Measurements from ENCODE around the gene FKBP7. TPM values are rescaled to one million over a fixed set of nuclear protein-coding genes. Genes with fewer than 3 reads are reported as not detected.
A peak's percentile ranks its signal among the peaks of the same experiment; 100 is the strongest.

The FKBP7 gene
- total and polyA plus RNA-seq, 2 of the 13 experiments (the other 11 are each of a cell fraction or from before 2014, with no cell fraction given), result 12.4 to 14.8 TPM

DNA sequence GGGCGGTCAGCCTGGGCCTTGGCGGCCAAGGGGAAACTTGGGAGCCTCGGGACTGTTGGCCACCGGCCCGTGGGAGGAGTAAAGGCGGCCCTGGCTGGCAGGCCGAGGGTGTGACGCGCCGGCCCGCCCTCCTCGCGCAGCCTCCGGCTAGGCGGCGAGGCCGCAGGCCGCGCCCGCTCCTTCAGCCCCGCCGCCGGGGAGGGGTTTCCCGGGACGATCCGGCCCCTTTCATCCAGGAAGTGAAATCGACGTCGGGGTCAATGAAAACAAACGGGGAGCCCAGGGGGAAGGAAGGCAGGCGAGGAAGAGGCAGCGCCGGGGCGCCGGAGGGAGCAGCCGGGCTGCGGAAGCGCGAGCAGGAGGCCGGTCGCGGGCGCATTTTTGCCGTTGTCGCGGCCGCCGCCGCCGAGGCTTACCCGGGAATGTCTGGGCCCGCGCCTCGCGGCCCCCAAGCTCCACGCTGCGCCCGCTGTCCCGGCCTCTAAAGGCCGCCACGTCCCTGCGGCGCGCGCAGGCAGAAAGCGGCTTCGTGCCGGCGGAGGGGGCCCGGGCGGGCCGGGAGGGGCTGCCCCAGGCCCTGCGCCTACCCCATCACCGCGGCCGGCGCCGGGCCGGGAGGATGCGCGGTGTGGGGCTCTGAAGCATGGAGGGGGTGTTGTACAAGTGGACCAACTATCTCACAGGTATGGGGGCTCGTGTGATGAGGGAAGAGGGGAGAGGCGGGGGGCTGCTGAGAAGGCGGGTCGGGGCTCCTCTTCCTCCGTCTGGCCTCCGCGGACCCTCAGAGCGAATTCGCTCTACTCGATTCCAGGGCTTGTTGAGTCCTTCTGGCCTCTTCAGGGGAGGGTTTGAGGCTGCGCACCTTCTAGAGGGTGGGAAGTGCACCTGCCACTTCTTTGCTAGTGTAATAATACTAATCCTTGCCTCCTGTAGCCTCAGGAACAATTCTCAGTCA is 2.1 kb upstream of the FKBP7 start, which contains the start of gene PLEKHA3 (continued):
- TF ChIP-seq ZNF142 (CRISPR knock-in tag; IDR thresholded peaks at IDR 0.05) (peak; percentile 86), NFKB2 (CRISPR knock-in tag; IDR thresholded peaks at IDR 0.05; ENCODE audit: borderline replicate concordance) (peak; percentile 82; the same call in 1 of the 2 replicates), PPARG (CRISPR knock-in tag; conservative IDR thresholded peaks at IDR 0.05) (0 out of 2 replicates have a peak, but pooled peaks have one; percentile 42), ZNF891 (CRISPR knock-in tag; IDR thresholded peaks at IDR 0.05) (peak; percentile 87), RAD21 (CRISPR knock-in tag; IDR thresholded peaks at IDR 0.05) (peak; percentile 41; the same call in 1 of the 2 replicates), KAT8 (CRISPR knock-in tag; IDR thresholded peaks at IDR 0.05) (peak; percentile 52; the same call in 1 of the 2 replicates), ZNF616 (CRISPR knock-in tag; IDR thresholded peaks at IDR 0.05; ENCODE audit: low read depth) (no peak; the same call in 1 of the 2 replicates), GPN1 (CRISPR knock-in tag; IDR thresholded peaks at IDR 0.05; ENCODE audit: borderline replicate concordance) (no peak), ZNF207 (IDR thresholded peaks at IDR 0.05; ENCODE audit: borderline replicate concordance) (no peak), HDAC2 (CRISPR knock-in tag; IDR thresholded peaks at IDR 0.05) (0 out of 2 replicates have a peak, but pooled peaks have one; percentile 62), FOSL2 (CRISPR knock-in tag; IDR thresholded peaks at IDR 0.05) (peak; percentile 37), GRHL1 (CRISPR knock-in tag; conservative IDR thresholded peaks at IDR 0.05) (no peak), ZNF567 (CRISPR knock-in tag; IDR thresholded peaks at IDR 0.05; ENCODE audit: borderline replicate concordance) (no peak), ZNF33A (CRISPR knock-in tag; IDR thresholded peaks at IDR 0.05; ENCODE audit: borderline replicate concordance) (no peak), ZNF354B (CRISPR knock-in tag; IDR thresholded peaks at IDR 0.05) (no peak)
- TF ChIP-seq, protein P1, sequence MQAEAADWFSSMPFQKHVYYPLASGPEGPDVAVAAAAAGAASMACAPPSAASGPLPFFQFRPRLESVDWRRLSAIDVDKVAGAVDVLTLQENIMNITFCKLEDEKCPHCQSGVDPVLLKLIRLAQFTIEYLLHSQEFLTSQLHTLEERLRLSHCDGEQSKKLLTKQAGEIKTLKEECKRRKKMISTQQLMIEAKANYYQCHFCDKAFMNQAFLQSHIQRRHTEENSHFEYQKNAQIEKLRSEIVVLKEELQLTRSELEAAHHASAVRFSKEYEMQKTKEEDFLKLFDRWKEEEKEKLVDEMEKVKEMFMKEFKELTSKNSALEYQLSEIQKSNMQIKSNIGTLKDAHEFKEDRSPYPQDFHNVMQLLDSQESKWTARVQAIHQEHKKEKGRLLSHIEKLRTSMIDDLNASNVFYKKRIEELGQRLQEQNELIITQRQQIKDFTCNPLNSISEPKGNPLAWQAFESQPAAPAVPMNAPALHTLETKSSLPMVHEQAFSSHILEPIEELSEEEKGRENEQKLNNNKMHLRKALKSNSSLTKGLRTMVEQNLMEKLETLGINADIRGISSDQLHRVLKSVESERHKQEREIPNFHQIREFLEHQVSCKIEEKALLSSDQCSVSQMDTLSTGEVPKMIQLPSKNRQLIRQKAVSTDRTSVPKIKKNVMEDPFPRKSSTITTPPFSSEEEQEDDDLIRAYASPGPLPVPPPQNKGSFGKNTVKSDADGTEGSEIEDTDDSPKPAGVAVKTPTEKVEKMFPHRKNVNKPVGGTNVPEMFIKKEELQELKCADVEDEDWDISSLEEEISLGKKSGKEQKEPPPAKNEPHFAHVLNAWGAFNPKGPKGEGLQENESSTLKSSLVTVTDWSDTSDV (CRISPR knock-in tag; IDR thresholded peaks at IDR 0.05), result 0 out of 2 replicates have a peak, but pooled peaks have one; percentile 34
- TF ChIP-seq, protein P2, sequence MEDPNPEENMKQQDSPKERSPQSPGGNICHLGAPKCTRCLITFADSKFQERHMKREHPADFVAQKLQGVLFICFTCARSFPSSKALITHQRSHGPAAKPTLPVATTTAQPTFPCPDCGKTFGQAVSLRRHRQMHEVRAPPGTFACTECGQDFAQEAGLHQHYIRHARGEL (CRISPR knock-in tag; IDR thresholded peaks at IDR 0.05), result no peak
